Trophoblast cell (in vitro differentiated cells and primary cell): ENCODE measurements around the gene RBP3.

Experiments used
- DNase-seq, 2 donors: peaks; one replicate each; pipeline ENCODE4 v3.0.0-alpha.2; 2016
- H2AFZ ChIP-seq: 2 replicates; pipeline ENCODE4 v1.6.1; 2013; ENCODE audit warnings: low read length, moderate library complexity, mild to moderate bottlenecking; ENCODE audit not compliant: insufficient read depth, poor library complexity
- H2AK5ac ChIP-seq: 2 replicates; pipeline ENCODE4 v1.6.1; 2013; ENCODE audit warnings: mild to moderate bottlenecking, low read length
- H2BK120ac ChIP-seq: 2 replicates; pipeline ENCODE4 v1.6.1; 2013; ENCODE audit warnings: low read length, mild to moderate bottlenecking, moderate library complexity; ENCODE audit not compliant: insufficient read depth, poor library complexity
- H2BK12ac ChIP-seq: 2 replicates; pipeline ENCODE4 v1.6.1; 2013; ENCODE audit warnings: mild to moderate bottlenecking, low read length, moderate library complexity
- H2BK5ac ChIP-seq: 2 replicates; pipeline ENCODE4 v1.6.1; 2013; ENCODE audit warnings: low read length, low read depth, moderate library complexity, mild to moderate bottlenecking; ENCODE audit not compliant: poor library complexity
- H3K14ac ChIP-seq: 2 replicates; pipeline ENCODE4 v1.6.1; 2013; ENCODE audit warnings: mild to moderate bottlenecking, low read length
- H3K18ac ChIP-seq: 2 replicates; pipeline ENCODE4 v1.6.1; 2013; ENCODE audit warnings: mild to moderate bottlenecking, low read length
- H3K23ac ChIP-seq: 2 replicates; pipeline ENCODE4 v1.6.1; 2013; ENCODE audit warnings: low read length
- H3K27ac ChIP-seq: 2 replicates; pipeline ENCODE4 v1.5.1; 2013; ENCODE audit warnings: low read depth, mild to moderate bottlenecking, inconsistent platforms, low read length, moderate library complexity
- H3K27me3 ChIP-seq: 2 replicates; pipeline ENCODE4 v1.6.1; 2013; ENCODE audit warnings: inconsistent platforms, mild to moderate bottlenecking, low read length, moderate library complexity; ENCODE audit not compliant: insufficient read depth
- H3K36me3 ChIP-seq, 2 experiments: 1 replicate in 1 of 2; 2 replicates in 1 of 2; pipeline ENCODE4 v1.6.1; 2013; ENCODE audit warnings: low read length in 2 of 2, mild to moderate bottlenecking in 2 of 2, moderate library complexity in 1 of 2; ENCODE audit not compliant: insufficient read depth in 2 of 2, control insufficient read depth in 1 of 2
- H3K4ac ChIP-seq: 2 replicates; pipeline ENCODE4 v1.6.1; 2013; ENCODE audit warnings: low read depth, mild to moderate bottlenecking, low read length, moderate library complexity
- H3K4me1 ChIP-seq, 2 experiments: 1 replicate in 1 of 2; 2 replicates in 1 of 2; pipeline ENCODE4 v1.6.1; 2013; ENCODE audit warnings: low read length in 2 of 2, mild to moderate bottlenecking in 2 of 2, moderate library complexity in 1 of 2; ENCODE audit not compliant: insufficient read depth in 2 of 2, control insufficient read depth in 1 of 2
- H3K4me2 ChIP-seq: 2 replicates; pipeline ENCODE4 v1.6.1; 2013; ENCODE audit warnings: inconsistent platforms, mild to moderate bottlenecking, low read length, moderate library complexity
- H3K4me3 ChIP-seq: 2 replicates; pipeline ENCODE4 v1.5.1; 2013; ENCODE audit warnings: mild to moderate bottlenecking, low read depth, low read length, inconsistent platforms
- H3K79me1 ChIP-seq: one replicate; pipeline ENCODE4 v1.6.1; 2013; ENCODE audit warnings: low read length
- H3K79me2 ChIP-seq: 2 replicates; pipeline ENCODE4 v1.6.1; 2013; ENCODE audit warnings: low read length, mild to moderate bottlenecking; ENCODE audit not compliant: control insufficient read depth, insufficient read depth, poor library complexity
- H3K9ac ChIP-seq: 2 replicates; pipeline ENCODE4 v1.6.1; 2013; ENCODE audit warnings: mild to moderate bottlenecking, low read length
- H3K9me3 ChIP-seq: 2 replicates; pipeline ENCODE4 v1.6.1; 2013; ENCODE audit warnings: low read depth, mild to moderate bottlenecking, control low read depth, inconsistent platforms, low read length; ENCODE audit not compliant: insufficient read depth
- H4K12ac ChIP-seq: 2 replicates; pipeline ENCODE4 v1.6.1; 2013; ENCODE audit warnings: low read depth, mild to moderate bottlenecking, low read length, moderate library complexity
- H4K8ac ChIP-seq: 2 replicates; pipeline ENCODE4 v1.6.1; 2013; ENCODE audit warnings: low read depth, mild to moderate bottlenecking, low read length, moderate library complexity
- H4K91ac ChIP-seq: one replicate; pipeline ENCODE4 v1.6.1; 2013; ENCODE audit warnings: low read depth, mild to moderate bottlenecking, low read length, moderate library complexity
- WGBS: extraction: QIAGEN DNeasy Blood & Tissue Kit; methylation state at CpG from one replicate; pipeline ENCODE4 v1.1.7; 2013; ENCODE audit warnings: missing lambda C conversion rate; ENCODE audit not compliant: insufficient read length, insufficient coverage; ENCODE audit errors: extremely low coverage; 5-methylcytosine and 5-hydroxymethylcytosine counted together

Gene RBP3

GRCh38 chr10:47332946-47333345 is 15.2 kb upstream of the RBP3 start:
- Histone ChIP-seq H3K79me2 (no peaks in the 10 kb centered on the region), H3K4me1 (peaks cover 3 to 4% of the 10 kb centered on the region in 2 experiments), H3K27me3 (no peaks in the 10 kb centered on the region), H4K12ac (no peak overlapping the region), H4K8ac (no peak overlapping the region), H3K4me3 (no peak overlapping the region), H2BK120ac (no peak overlapping the region), H3K9ac (no peak overlapping the region), H3K79me1 (no peaks in the 10 kb centered on the region), H2BK5ac (no peak overlapping the region), H2BK12ac (no peak overlapping the region), H2AK5ac (no peak overlapping the region), H3K14ac (no peak overlapping the region), H3K4me2 (no peak overlapping the region), H3K23ac (no peak overlapping the region), H3K36me3 (no peaks in the 10 kb centered on the region), H3K4ac (no peak overlapping the region), H3K18ac (no peak overlapping the region), H3K9me3 (peaks cover 16% of the 10 kb centered on the region), H3K27ac (no peak overlapping the region), H4K91ac (no peak overlapping the region), H2AFZ (no peak overlapping the region)
- peak in 1 of 2 donors; percentile 24 for DNase-seq
- no CpG with 5 or more reads among the region's 3 CpGs for WGBS

GRCh38 chr10:47333532-47333931 is 14.6 kb upstream of the RBP3 start:
- Histone ChIP-seq H2BK120ac (no peak overlapping the region), H3K4me3 (no peak overlapping the region), H2AK5ac (no peak overlapping the region), H3K4ac (no peak overlapping the region), H3K9me3 (peaks cover 10% of the 10 kb centered on the region), H3K27me3 (no peaks in the 10 kb centered on the region), H3K14ac (no peak overlapping the region), H2BK5ac (no peak overlapping the region), H3K18ac (no peak overlapping the region), H4K91ac (no peak overlapping the region), H2BK12ac (no peak overlapping the region), H3K36me3 (no peaks in the 10 kb centered on the region), H3K9ac (no peak overlapping the region), H3K23ac (no peak overlapping the region), H3K27ac (no peak overlapping the region), H4K12ac (no peak overlapping the region), H3K79me2 (no peaks in the 10 kb centered on the region), H4K8ac (no peak overlapping the region), H3K4me2 (no peak overlapping the region), H2AFZ (no peak overlapping the region), H3K79me1 (no peaks in the 10 kb centered on the region), H3K4me1 (peaks cover 3 to 4% of the 10 kb centered on the region in 2 experiments)
- no CpG with 5 or more reads among the region's 6 CpGs for WGBS
- DNase-seq = no peak

GRCh38 chr10:47334466-47335295 is 13.5 kb upstream of the RBP3 start:
- Histone ChIP-seq H3K9me3 (peaks cover 2% of the 10 kb centered on the region), H3K9ac (no peak overlapping the region), H3K4ac (no peak overlapping the region), H3K18ac (no peak overlapping the region), H4K91ac (no peak overlapping the region), H4K12ac (no peak overlapping the region), H3K27me3 (no peaks in the 10 kb centered on the region), H2BK12ac (no peak overlapping the region), H3K79me2 (no peaks in the 10 kb centered on the region), H3K36me3 (no peaks in the 10 kb centered on the region), H2AK5ac (no peak overlapping the region), H3K4me2 (no peak overlapping the region), H3K4me3 (no peak overlapping the region), H4K8ac (no peak overlapping the region), H2BK120ac (no peak overlapping the region), H3K27ac (no peak overlapping the region), H3K4me1 (peaks cover 3 to 4% of the 10 kb centered on the region in 2 experiments), H2AFZ (no peak overlapping the region), H2BK5ac (no peak overlapping the region), H3K14ac (no peak overlapping the region), H3K79me1 (no peaks in the 10 kb centered on the region), H3K23ac (no peak overlapping the region)
- no CpG with 5 or more reads among the region's 8 CpGs for WGBS
- DNase-seq = no peak

- Histone ChIP-seq H3K23ac (no peak overlapping the region), H2AK5ac (no peak overlapping the region), H4K91ac (no peak overlapping the region), H3K79me2 (no peaks in the 10 kb centered on the region), H3K4me2 (no peak overlapping the region), H3K79me1 (no peaks in the 10 kb centered on the region), H4K8ac (no peak overlapping the region), H3K18ac (no peak overlapping the region), H2BK12ac (no peak overlapping the region), H3K27ac (no peak overlapping the region), H3K14ac (no peak overlapping the region), H3K27me3 (no peaks in the 10 kb centered on the region), H4K12ac (no peak overlapping the region), H2BK5ac (no peak overlapping the region), H3K4me3 (no peak overlapping the region), H3K36me3 (no peaks in the 10 kb centered on the region), H3K9me3 (peaks cover 2% of the 10 kb centered on the region), H3K4ac (no peak overlapping the region), H2AFZ (no peak overlapping the region), H3K4me1 (peaks cover 3 to 4% of the 10 kb centered on the region in 2 experiments), H2BK120ac (no peak overlapping the region), H3K9ac (no peak overlapping the region)
- no CpG with 5 or more reads among the region's 5 CpGs for WGBS
- no peak for DNase-seq
Measured at GRCh38 chr10:47335906-47336305, 12.3 kb upstream of the RBP3 start.
